AG04450 (cell line): Measurements from ENCODE around the gene EMD. TPM values are rescaled to one million over a fixed set of nuclear protein-coding genes. Genes with fewer than 3 reads are reported as not detected.

Experiments
- CTCF ChIA-PET: fragments of 300-600, 350-600 bp; formaldehyde crosslinking; extraction: SDS; loops from one replicate; lab custom pipeline; 2022; ENCODE audit warnings: antibody characterized with exemption, inconsistent platforms; lab: Charles Lee
- POLR2A ChIA-PET: fragments of 350-600 bp; formaldehyde crosslinking; extraction: SDS; loops from one replicate; lab custom pipeline; 2021; ENCODE audit warnings: antibody characterized with exemption, inconsistent platforms; lab: Yijun Ruan, JAX
- DNase-seq: peaks from one replicate; pipeline ENCODE4 v3.0.0-alpha.2; 2011; ENCODE audit warnings: low read depth, low spot score
- H3K27ac ChIP-seq: one replicate; pipeline ENCODE4 v1.5.1; 2012; ENCODE audit warnings: low read depth, low read length, control low read depth
- H3K27me3 ChIP-seq: one replicate; pipeline ENCODE4 v1.6.0; 2012; ENCODE audit warnings: low read length; ENCODE audit not compliant: control insufficient read depth, insufficient read depth
- H3K4me3 ChIP-seq: 2 replicates; pipeline ENCODE4 v1.5.1; 2011; ENCODE audit warnings: mild to moderate bottlenecking, low read depth, low read length, control low read depth
- H3K9me3 ChIP-seq: 2 replicates; pipeline ENCODE4 v1.5.1; 2012; ENCODE audit warnings: low read length; ENCODE audit not compliant: control insufficient read depth, insufficient read depth
- CTCF ChIP-seq: IDR thresholded peaks from 2 replicates; pipeline ENCODE4 v1.5.1; 2011; ENCODE audit warnings: low read depth, low read length, control low read depth, inconsistent platforms
- polyA plus RNA-seq: library from polyadenylated mRNA; depleted of rRNA; stranded (reverse); fragments of >200 nt; gene quantifications from 2 replicates; pipeline ENCODE4 v1.2.3, GENCODE V29; 2011

The EMD gene
- polyA plus RNA-seq, 1 experiment: 30.2 TPM

GRCh38 chrX:154372612-154373022 is 6.5 kb upstream of the EMD start:
- DNase-seq: no peak
- Histone ChIP-seq H3K9me3 (no peaks in the 10 kb centered on the region), H3K4me3 (peak overlapping the region; percentile 66), H3K27ac (peak overlapping the region; percentile 77), H3K27me3 (no peaks in the 10 kb centered on the region)
- ChIA-PET POLR2A (no interaction called here), CTCF (interaction anchor here (0.6 to 1.5 kb wide), 9 partner anchors 10 to 426 kb away, joined by 3 to 17 read pairs (median 3); partner anchors contain the start of gene DNASE1L1)
- no peak for TF ChIP-seq CTCF

GRCh38 chrX:154373340-154374306 is 5.5 kb upstream of the EMD start:
- Histone ChIP-seq H3K4me3 (peak overlapping the region; percentile 66), H3K27me3 (no peaks in the 10 kb centered on the region), H3K9me3 (no peaks in the 10 kb centered on the region), H3K27ac (peak overlapping the region; percentile 77)
- CTCF ChIA-PET: interaction anchor here (0.6 to 1.5 kb wide), 12 partner anchors 9 to 427 kb away, joined by 3 to 17 read pairs (median 3); partner anchors contain the start of gene DNASE1L1
- POLR2A ChIA-PET: no interaction called here
- TF ChIP-seq CTCF: peak; percentile 49
- DNase-seq: peak; percentile 73

DNA sequence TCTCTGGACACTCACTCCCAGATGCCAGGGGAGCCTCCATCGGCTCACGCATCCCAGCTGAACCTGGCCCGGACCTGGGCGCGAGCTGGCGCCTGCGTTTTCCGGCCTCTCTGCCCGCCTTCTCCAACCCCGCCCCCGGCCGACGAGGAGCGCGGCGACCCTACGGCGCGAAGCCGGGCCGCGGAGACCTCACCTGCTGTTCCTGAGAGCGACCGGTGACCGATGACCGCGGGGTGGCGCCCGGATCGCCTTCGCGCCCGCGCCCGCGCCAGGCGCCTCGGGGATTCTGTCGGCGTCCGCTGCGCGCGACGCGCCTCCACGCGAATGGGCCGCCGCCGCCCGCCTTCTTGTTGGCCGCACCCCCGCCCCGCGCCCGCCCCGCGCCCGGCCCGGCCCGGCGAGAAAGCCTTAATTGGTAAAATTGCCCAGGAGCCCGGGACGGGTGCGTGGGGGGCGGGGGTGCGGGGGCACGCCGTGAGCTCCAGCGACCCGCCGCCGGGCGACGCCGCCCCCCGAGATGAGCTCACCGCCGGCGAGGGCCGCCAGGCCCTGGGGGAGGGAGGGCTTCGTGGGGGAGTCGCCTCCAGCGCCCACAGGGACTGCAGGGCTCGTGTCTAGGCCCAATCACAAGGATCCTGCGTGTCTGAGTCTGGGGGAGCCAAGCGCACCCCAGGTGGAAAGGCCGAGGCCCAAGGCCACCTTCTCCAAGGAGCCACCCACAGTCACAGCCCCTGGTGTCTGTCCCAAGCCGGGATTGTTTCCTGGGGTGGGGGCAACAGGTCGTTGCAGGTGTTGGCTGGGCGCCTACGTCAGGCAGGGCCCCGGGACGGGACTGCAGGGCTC is 4.6 kb upstream of the EMD start, which contains the start of gene FLNA:
Gene FLNA, minus strand, starts transcription at position 322 of the 843 bp plus-strand sequence. CDS start 3,389 bp downstream, outside the sequence.
- TF ChIP-seq CTCF: no peak
- Histone ChIP-seq H3K27ac (peak within 1 kb of the TSS; percentile 77), H3K27me3 (no peaks in the 10 kb centered on the region), H3K4me3 (peak within 1 kb of the TSS; percentile 66), H3K9me3 (no peaks in the 10 kb centered on the region)
- POLR2A ChIA-PET: no interaction called here
- DNase-seq: no peak
- CTCF ChIA-PET: interaction anchor here (0.6 to 1.5 kb wide), 4 partner anchors 35 to 400 kb away, joined by 3 to 5 read pairs (median 3); partner anchors contain the start of gene DNASE1L1

DNA sequence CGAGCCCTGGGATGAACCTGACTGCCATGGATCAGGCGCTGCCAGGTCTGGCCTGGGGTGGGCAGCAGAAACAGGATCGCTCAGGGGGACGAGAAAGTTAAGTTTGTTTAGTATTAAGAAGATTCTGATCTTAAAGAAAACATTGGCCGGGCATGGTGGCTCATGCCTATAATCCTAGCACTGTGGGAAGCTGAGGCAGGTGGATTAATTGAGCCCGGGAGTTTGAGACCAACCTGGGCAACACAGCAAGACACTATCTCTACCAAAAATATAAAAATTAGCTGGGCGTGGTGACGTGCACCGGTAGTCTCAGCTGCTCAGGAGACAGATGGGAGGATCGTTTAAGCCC is 4.0 kb upstream of the EMD start:
- Histone ChIP-seq H3K27ac (peak overlapping the region; percentile 65), H3K27me3 (no peaks in the 10 kb centered on the region), H3K4me3 (peak overlapping the region; percentile 52), H3K9me3 (no peaks in the 10 kb centered on the region)
- ChIA-PET CTCF (no interaction called here), POLR2A (no interaction called here)
- TF ChIP-seq CTCF: no peak
- no peak for DNase-seq
